Heart right ventricle (tissue), 16 donors: ENCODE measurements around the gene PLEKHM3. TPM values are rescaled to one million over a fixed set of nuclear protein-coding genes. Genes with fewer than 3 reads are reported as not detected.

ENCODE experiments used
- ATAC-seq, 8 donors: fragments of 200-7000 bp; cut with Tn5 transposase; one replicate each; pipeline ENCODE4 v1.9.1; 2020; ENCODE audit warnings: mild to moderate bottlenecking in 8 of 8, moderate library complexity in 8 of 8, moderate number of reproducible peaks in 1 of 8
- DNase-seq, 2 donors: peaks; one replicate each; pipeline ENCODE4 v3.0.0-alpha.2; 2020
- H3K27ac ChIP-seq, 10 donors: fragments of 200-600 bp; sonication (generic) in 2 of 10; one replicate each; pipeline versions ENCODE4 v1.5.0 to v1.8.0; 2020 to 2022; ENCODE audit warnings: mild to moderate bottlenecking in 3 of 10
- H3K27me3 ChIP-seq, 7 donors: fragments of 200-600 bp; one replicate each; pipeline ENCODE4 v1.8.0; 2021 to 2022; ENCODE audit warnings: mild to moderate bottlenecking in 2 of 7
- H3K36me3 ChIP-seq, 9 donors: fragments of 200-600 bp; sonication (generic) in 1 of 9; one replicate each; pipeline versions ENCODE4 v1.5.0 to v1.8.0; 2020 to 2022; ENCODE audit warnings: mild to moderate bottlenecking in 2 of 9
- H3K4me1 ChIP-seq, 9 donors: fragments of 200-600 bp; sonication (generic) in 1 of 9; one replicate each; pipeline versions ENCODE4 v1.5.0 to v1.8.0; 2020 to 2022; ENCODE audit warnings: mild to moderate bottlenecking in 4 of 9
- H3K4me3 ChIP-seq, 10 donors: fragments of 200-600 bp; sonication (generic) in 2 of 10; one replicate each; pipeline versions ENCODE4 v1.5.0 to v1.8.0; 2020 to 2022; ENCODE audit warnings: mild to moderate bottlenecking in 7 of 10, moderate library complexity in 2 of 10
- H3K9me3 ChIP-seq, 11 donors: fragments of 200-600 bp in 10 of 11; sonication (generic) in 2 of 11; one replicate each; pipeline versions ENCODE4 v1.5.0 to v1.8.0; 2013 to 2022; ENCODE audit warnings: mild to moderate bottlenecking in 2 of 11, control low read depth in 1 of 11, moderate library complexity in 1 of 11
- CTCF ChIP-seq, 9 donors: fragments of 200-600 bp; sonication (generic) in 2 of 9; IDR thresholded peaks; one replicate each; pipeline versions ENCODE4 v1.5.0 to v1.8.0; 2021 to 2022; ENCODE audit warnings: antibody characterized with exemption in 9 of 9, mild to moderate bottlenecking in 5 of 9, moderate library complexity in 1 of 9
- WGBS, 2 donors: extraction: QIAGEN DNeasy Blood & Tissue Kit; methylation state at CpG; one replicate each; pipeline ENCODE4 v1.1.7; 2013; ENCODE audit warnings: inconsistent platforms in 1 of 2; 5-methylcytosine and 5-hydroxymethylcytosine counted together
- intact Hi-C, 10 donors: fragments of 100-400 bp; cut with DNase I; formaldehyde crosslinking; loops; one replicate each; pipeline versions ENCODE4 v1.11.1 to v1.14.2; 2022
- polyA plus RNA-seq, 2 donors: library from polyadenylated mRNA; stranded (reverse); fragments of 200-250 nt; gene quantifications; one replicate each; pipeline ENCODE4 v1.2.3, GENCODE V29; 2013
- total RNA-seq, 10 donors: library from RNA; stranded (reverse); fragmentation: NEBNext Ultra II Directional in 3 of 10; extraction: Animal tissue kit (Norgen Biotek cat#: 25700) in 3 of 10; gene quantifications; one replicate each; pipeline versions ENCODE4 v1.2.1 to v1.2.4, GENCODE V29; 2021 to 2023
- donor health status: Arrhythmogenic right ventricular cardiomyopathy.
- donor health status: ischemic (EF 13 %, LVEDD 7.1; RV severe dilation, severe dysfunction).
- donor health status: healthy with polysubstance abuse.
- donor health status: DM: no; HTN: yes; CAD: no.
- donor health status: DM: no; HTN: no; CAD: no.
- donor health status: ischemic (EF 25% LVEDD 6.9; RV normal size, moderate dysfunction).
- donor health status: ischemic (EF 25% LVEDD 5.7; RV mildly dilated, moderate dysfunction).
- donor health status: healthy.
- donor health status: DM: yes; HTN: yes; CAD: no.
- donor health status: Ischemic cardiomyopathy.
- donor health status: ischemic (EF 35%, LVEDD 5.7; RV mildly dilated, moderate dysfunction).
- donor health status: nonischemic (EF 11% LVEDD 7.7; RV severe dilation, severe dysfunction).
- donor health status: DM: yes; HTN: yes; CAD: no.
- donor health status: PGD.
- donor health status: ischemic (EF 29% LVEDD 5.4; RV normal size, mild dysfunction).
- donor health status: nonischemic (EF 23%, LVEDD 6.1; RV moderate dilation, normal function).

The PLEKHM3 gene
- total and polyA plus RNA-seq, 12 donors: 2.5 to 16.2 (median 14.9) TPM

- no peak overlapping the region for H3K27ac ChIP-seq
- 85 to 96% methylated on average over 8 of the region's 8 CpGs for WGBS, 2 donors
- H3K4me3 ChIP-seq: no peak overlapping the region
- H3K36me3 ChIP-seq: peaks cover 0 to 42% (median 4%) of the 10 kb centered on the region in 9 donors
- no peak for DNase-seq
- H3K9me3 ChIP-seq: no peaks in the 10 kb centered on the region
- no peaks in the 10 kb centered on the region for H3K27me3 ChIP-seq
- ATAC-seq: no peak
- H3K4me1 ChIP-seq: peaks cover 0 to 9% (median 2%) of the 10 kb centered on the region in 9 donors
- intact Hi-C loops: no loop called here
- no peak for TF ChIP-seq CTCF (IDR thresholded peaks at IDR 0.05)
Observed at GRCh38 chr2:207898354-207898695, 127.0 kb downstream of the PLEKHM3 start.

GRCh38 chr2:207897541-207898353 is 127.6 kb downstream of the PLEKHM3 start:
- WGBS, 2 donors: 86 to 92% methylated on average over 9 of the region's 9 CpGs
- no peaks in the 10 kb centered on the region for H3K9me3 ChIP-seq
- TF ChIP-seq CTCF (IDR thresholded peaks at IDR 0.05): no peak
- no peaks in the 10 kb centered on the region for H3K27me3 ChIP-seq
- H3K4me1 ChIP-seq: peaks cover 0 to 14% (median 7%) of the 10 kb centered on the region in 9 donors
- no peak overlapping the region for H3K4me3 ChIP-seq
- no peak overlapping the region for H3K27ac ChIP-seq
- ATAC-seq (peak in 1 of 8 donors; percentile 28), DNase-seq (no peak)
- H3K36me3 ChIP-seq: peaks cover 0 to 42% (median 4%) of the 10 kb centered on the region in 9 donors
- intact Hi-C loops: no loop called here

- H3K36me3 ChIP-seq: peaks cover 0 to 38% (median 4%) of the 10 kb centered on the region in 9 donors
- 94 to 98% methylated on average over 6 of the region's 6 CpGs for WGBS, 2 donors
- DNase-seq: no peak
Observed at GRCh38 chr2:207896525-207897285, 128.6 kb downstream of the PLEKHM3 start.

More at GRCh38 chr2:207896525-207897285, 128.6 kb downstream of the PLEKHM3 start:
- intact Hi-C loops: no loop called here
- no peak for ATAC-seq
- peak in 1 of 9 donors; percentile 16 for TF ChIP-seq CTCF (IDR thresholded peaks at IDR 0.05)
- peaks cover 0 to 24% (median 9%) of the 10 kb centered on the region in 9 donors for H3K4me1 ChIP-seq
- H3K9me3 ChIP-seq: no peaks in the 10 kb centered on the region
- no peaks in the 10 kb centered on the region for H3K27me3 ChIP-seq
- no peak overlapping the region for H3K4me3 ChIP-seq
- no peak overlapping the region for H3K27ac ChIP-seq
